ENCODE data around the gene MED27. TPM values are rescaled to one million over a fixed set of nuclear protein-coding genes. Genes with fewer than 3 reads are reported as not detected.

Gene MED27
- total and polyA plus RNA-seq, 2 donors (not counting 1 experiment from before 2014, with no cell fraction given), result 13.4 to 44.7 TPM

- Histone ChIP-seq H3K36me3 (ENCODE audit: control insufficient read depth, insufficient read depth, low read length) (peaks cover 5% of the 10 kb centered on the region), H3K4me3 (replicated peaks in 1 of 4; ENCODE audit: control extremely low read depth in 1 of 4, insufficient read depth in 1 of 4, low read depth in 3 of 4, low read length in 4 of 4) (no peak overlapping the region), H3K9me3 (ENCODE audit: control insufficient read depth, insufficient read depth, low read depth, low read length) (no peaks in the 10 kb centered on the region), H3K27me3 (ENCODE audit: control insufficient read depth, insufficient read depth, low read length) (no peaks in the 10 kb centered on the region), H3K9ac (ENCODE audit: insufficient read depth, low read length) (no peak overlapping the region), H3K4me1 (ENCODE audit: control insufficient read depth, extremely low read depth, insufficient read depth, low read length) (no peaks in the 10 kb centered on the region), H3K79me2 (ENCODE audit: control insufficient read depth, insufficient read depth, low read length) (peaks cover 34% of the 10 kb centered on the region), H4K20me1 (ENCODE audit: control insufficient read depth, extremely low read depth, insufficient read depth, low read length) (peaks cover 3% of the 10 kb centered on the region), H2AFZ (ENCODE audit: low read length) (no peak overlapping the region), H3K27ac (ENCODE audit: insufficient read depth, low read length) (no peak overlapping the region), H3K4me2 (ENCODE audit: extremely low read depth, insufficient read depth, low read length) (no peak overlapping the region)
- TF ChIP-seq EZH2 (IDR thresholded peaks at IDR 0.05; ENCODE audit: low read length, missing control alignments), result no peak
- no peak for DNase-seq (ENCODE audit: low read depth in 2 of 2)
These were observed 11.1 kb downstream of the MED27 start for GRCh38 chr9:132068605-132069004.

- no peak for DNase-seq (ENCODE audit: low read depth in 2 of 2)
- Histone ChIP-seq H3K27me3 (ENCODE audit: control insufficient read depth, insufficient read depth, low read length) (no peaks in the 10 kb centered on the region), H2AFZ (ENCODE audit: low read length) (no peak overlapping the region), H4K20me1 (ENCODE audit: control insufficient read depth, extremely low read depth, insufficient read depth, low read length) (no peaks in the 10 kb centered on the region), H3K9me3 (ENCODE audit: control insufficient read depth, insufficient read depth, low read depth, low read length) (no peaks in the 10 kb centered on the region), H3K4me2 (ENCODE audit: extremely low read depth, insufficient read depth, low read length) (no peak overlapping the region), H3K4me3 (replicated peaks in 1 of 4; ENCODE audit: control extremely low read depth in 1 of 4, insufficient read depth in 1 of 4, low read depth in 3 of 4, low read length in 4 of 4) (no peak overlapping the region), H3K36me3 (ENCODE audit: control insufficient read depth, insufficient read depth, low read length) (no peaks in the 10 kb centered on the region), H3K4me1 (ENCODE audit: control insufficient read depth, extremely low read depth, insufficient read depth, low read length) (no peaks in the 10 kb centered on the region), H3K27ac (ENCODE audit: insufficient read depth, low read length) (no peak overlapping the region), H3K79me2 (ENCODE audit: control insufficient read depth, insufficient read depth, low read length) (peaks cover 28% of the 10 kb centered on the region), H3K9ac (ENCODE audit: insufficient read depth, low read length) (no peak overlapping the region)
- TF ChIP-seq EZH2 (IDR thresholded peaks at IDR 0.05; ENCODE audit: low read length, missing control alignments), result no peak
- no peak for TF ChIP-seq CTCF (conservative IDR thresholded peaks at IDR 0.05 in 1 of 2, IDR thresholded peaks at IDR 0.05 in 1 of 2; ENCODE audit: low read depth in 1 of 2, low read length in 2 of 2)
These were observed 13.2 kb downstream of the MED27 start for GRCh38 chr9:132066511-132066910.

GRCh38 chr9:132066057-132066456 lies 13.6 kb downstream of the MED27 start:
- no peak for DNase-seq (ENCODE audit: low read depth in 2 of 2)
- Histone ChIP-seq H3K4me1 (ENCODE audit: control insufficient read depth, extremely low read depth, insufficient read depth, low read length) (no peaks in the 10 kb centered on the region), H3K9ac (ENCODE audit: insufficient read depth, low read length) (no peak overlapping the region), H4K20me1 (ENCODE audit: control insufficient read depth, extremely low read depth, insufficient read depth, low read length) (no peaks in the 10 kb centered on the region), H3K9me3 (ENCODE audit: control insufficient read depth, insufficient read depth, low read depth, low read length) (no peaks in the 10 kb centered on the region), H3K4me3 (replicated peaks in 1 of 4; ENCODE audit: control extremely low read depth in 1 of 4, insufficient read depth in 1 of 4, low read depth in 3 of 4, low read length in 4 of 4) (no peak overlapping the region), H2AFZ (ENCODE audit: low read length) (no peak overlapping the region), H3K27me3 (ENCODE audit: control insufficient read depth, insufficient read depth, low read length) (no peaks in the 10 kb centered on the region), H3K27ac (ENCODE audit: insufficient read depth, low read length) (no peak overlapping the region), H3K36me3 (ENCODE audit: control insufficient read depth, insufficient read depth, low read length) (no peaks in the 10 kb centered on the region), H3K79me2 (ENCODE audit: control insufficient read depth, insufficient read depth, low read length) (peaks cover 25% of the 10 kb centered on the region), H3K4me2 (ENCODE audit: extremely low read depth, insufficient read depth, low read length) (no peak overlapping the region)
- no peak for TF ChIP-seq CTCF (conservative IDR thresholded peaks at IDR 0.05 in 1 of 2, IDR thresholded peaks at IDR 0.05 in 1 of 2; ENCODE audit: low read depth in 1 of 2, low read length in 2 of 2)
- no peak for TF ChIP-seq EZH2 (IDR thresholded peaks at IDR 0.05; ENCODE audit: low read length, missing control alignments)
